DMS114 treated with DMSO at 0.1 percent for 48 hours (cell line): Measurements from ENCODE around the gene RFC2.

Source experiments
- DNase-seq: peaks from one replicate; lab custom pipeline; 2025; ENCODE audit not compliant: unreplicated experiment; lab: John Stamatoyannopoulos, UW

The RFC2 gene

DNA sequence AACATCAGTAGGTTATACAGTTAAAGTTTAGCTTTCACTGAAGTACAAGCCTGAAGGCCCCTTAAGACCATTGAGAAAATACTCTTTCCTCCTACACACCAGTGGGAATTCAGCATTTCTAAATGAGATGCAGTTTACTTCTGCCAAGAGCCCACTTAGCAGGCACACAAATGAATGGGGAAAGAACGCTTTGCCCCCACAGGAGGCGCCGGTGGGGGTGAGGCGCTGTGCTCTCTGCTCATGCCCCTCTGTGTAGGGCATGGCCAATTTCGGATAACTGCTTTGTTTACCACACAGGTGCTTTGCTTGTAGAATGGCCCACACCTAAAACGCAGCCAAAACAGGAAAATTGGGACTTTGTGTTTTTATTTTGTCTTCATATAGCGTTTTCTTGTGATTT, 60.3 kb downstream of the RFC2 start:
- DNase-seq = no peak

DNA sequence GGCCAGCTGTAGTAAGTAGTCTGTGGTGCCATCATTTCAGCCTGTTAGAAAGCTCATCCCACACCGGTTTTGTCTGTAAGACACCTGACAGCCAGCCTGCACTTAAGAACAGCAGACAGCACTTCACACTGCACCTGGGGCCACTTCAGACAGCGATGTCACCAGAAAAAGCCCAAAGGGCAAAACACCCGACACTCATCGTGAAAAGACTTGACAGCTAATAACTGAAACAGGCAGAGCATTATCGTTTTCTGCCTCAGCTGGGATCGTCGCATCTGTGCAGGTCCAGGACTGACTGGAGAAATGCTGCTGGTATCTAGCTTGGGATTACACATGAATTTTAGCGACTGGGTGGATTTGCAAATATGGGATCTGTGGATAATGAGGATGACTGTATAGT, 61.1 kb downstream of the RFC2 start:
- no peak for DNase-seq

DNA sequence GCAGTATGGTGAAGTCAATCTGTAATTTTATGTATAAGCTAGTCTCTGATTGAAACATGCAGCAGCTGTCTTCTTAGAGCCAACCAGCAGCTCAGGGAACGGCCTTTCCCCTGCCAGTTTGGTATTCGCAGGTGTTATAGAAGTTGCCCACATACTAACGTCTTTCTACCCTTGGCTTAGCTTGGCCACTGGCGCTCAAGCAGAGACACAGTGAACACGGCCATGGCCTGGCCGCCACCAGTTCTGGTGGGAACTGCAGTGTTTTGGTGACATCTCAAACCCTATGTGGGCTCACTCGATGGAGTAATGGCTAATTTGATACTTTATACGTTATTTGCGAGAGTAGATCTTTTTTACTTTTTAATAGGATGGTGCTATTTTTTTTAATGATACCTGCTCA, 63.0 kb downstream of the RFC2 start:
- DNase-seq = no peak

DNA sequence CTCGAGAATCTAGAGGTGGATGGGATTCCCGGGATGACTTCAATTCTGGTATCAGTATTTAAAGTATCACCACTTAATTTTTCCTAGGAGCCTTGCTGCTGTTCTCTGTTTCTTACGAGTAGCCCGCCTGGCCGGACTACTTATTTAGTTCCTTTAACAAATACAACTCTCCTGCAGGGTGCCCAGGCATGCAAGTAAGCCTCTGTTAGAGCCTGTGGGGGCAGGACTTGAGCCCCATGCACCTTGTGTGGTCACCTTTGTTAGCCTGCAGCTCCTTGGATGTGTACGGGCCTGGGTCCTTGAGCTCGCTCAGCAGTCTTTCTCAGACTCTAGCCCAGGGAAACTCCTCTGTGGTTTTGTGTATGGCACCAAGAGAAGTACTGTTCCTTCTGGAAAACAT, 63.9 kb downstream of the RFC2 start:
- DNase-seq = no peak

DNA sequence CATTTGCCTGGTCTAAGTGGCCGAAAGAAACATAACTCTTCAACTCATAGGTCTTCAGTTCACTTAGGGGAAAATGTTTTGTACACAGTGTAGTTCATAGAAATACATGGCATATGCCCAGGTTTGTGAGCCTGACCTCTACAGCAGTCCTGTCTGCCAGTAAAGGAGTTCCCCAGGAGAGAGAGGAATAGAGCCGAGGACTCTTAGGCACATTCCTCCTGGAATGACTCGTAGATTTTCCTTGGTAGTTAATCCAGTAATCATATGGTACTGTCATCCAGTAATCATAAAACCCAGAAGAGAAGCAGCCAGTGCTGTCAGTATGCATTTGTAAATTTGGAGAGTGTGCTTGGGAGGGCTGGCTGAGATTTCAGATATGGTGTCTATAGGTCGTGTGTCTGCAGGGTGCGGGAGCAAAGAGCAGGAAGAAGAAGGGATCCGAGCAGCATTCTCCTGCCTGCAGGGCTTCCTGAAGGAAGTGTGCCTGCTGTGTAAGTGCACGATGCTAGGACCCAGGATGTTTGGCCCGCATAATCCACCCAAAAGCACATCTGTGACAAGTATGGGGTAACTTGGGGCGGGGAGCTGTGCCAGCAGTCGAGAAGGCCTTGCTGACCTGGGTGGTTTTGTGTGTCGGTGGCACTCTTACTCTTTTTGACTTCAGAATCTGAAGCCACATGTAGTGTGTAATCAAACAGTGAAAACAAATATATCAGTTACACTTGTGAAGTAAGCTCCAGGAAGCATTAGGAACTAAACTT, 66.1 kb downstream of the RFC2 start:
- DNase-seq = no peak

DNA sequence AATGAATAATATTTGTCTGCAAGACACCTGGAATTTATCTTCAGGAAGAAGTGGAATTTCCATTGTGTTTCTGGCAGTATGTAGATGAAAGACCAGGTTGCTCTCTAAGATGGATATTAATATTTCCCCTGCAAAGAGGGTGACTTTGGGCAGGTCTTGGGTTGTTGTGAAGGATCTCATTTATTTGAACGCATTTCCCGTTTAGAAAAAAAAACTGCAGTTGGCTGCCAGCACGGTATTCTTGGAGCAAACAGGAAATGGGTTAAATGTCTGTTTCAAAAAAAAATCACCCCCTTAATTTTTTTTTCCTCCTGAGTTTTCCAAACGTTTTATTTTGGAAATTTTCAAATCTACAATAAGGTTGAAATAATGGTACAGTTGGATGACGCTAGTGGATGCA, 68.6 kb downstream of the RFC2 start:
- no peak for DNase-seq

DNA sequence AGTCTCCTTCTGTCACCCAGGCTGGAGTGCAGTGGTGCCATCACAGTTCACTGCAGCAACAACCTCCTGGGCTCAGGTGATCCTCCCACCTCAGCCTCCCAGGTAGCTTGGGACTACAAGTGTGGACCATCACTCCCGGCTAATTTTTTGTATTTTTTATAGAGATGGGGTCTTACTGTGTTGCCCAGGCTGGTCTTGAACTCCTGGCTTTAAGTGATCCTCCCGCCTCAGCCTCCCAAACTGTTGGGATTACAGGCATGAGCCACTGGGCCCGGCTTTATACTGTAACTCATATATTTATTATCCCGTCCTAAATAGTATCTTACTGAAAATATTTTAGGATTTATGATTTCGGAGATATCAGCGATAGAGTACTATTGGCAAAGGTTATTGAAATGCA, 69.2 kb downstream of the RFC2 start:
- no peak for DNase-seq

DNA sequence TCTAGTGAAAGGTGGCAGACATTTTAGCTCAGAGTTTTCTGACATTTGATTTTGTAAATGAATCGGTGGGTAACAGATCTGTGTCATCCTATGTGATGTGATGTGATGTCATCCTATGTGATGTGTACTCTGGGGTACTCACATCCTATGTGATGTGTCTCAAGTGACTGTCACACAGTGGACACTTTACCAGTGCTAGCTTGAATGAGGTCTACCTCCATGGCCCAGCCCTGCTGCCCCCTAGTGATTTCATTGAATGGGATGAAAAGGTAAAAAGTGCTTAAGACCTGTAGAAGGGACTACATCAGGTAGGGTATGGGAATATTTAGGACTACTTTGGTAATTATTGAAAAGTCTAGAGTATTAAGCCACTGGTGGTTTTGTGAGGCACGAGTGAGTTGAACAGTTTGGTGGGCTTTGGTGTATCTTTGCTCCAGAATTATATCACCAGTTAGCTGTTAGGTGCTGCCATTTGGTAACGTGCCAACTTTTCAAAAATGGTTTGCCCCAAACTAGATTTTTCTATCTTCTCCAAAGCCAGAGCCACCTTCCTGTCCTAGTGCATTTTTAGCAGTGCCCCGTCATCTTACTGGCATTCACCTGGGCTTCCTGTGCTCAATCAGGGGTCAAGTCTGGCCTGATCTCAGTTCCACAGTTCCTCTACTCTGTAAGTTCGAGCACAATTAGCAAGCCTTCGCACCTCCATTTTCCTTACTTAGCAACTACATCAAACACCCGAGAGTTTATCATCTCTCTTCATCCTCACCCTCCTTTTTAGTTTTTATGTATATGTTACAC, 70.3 kb downstream of the RFC2 start:
- no peak for DNase-seq

DNA sequence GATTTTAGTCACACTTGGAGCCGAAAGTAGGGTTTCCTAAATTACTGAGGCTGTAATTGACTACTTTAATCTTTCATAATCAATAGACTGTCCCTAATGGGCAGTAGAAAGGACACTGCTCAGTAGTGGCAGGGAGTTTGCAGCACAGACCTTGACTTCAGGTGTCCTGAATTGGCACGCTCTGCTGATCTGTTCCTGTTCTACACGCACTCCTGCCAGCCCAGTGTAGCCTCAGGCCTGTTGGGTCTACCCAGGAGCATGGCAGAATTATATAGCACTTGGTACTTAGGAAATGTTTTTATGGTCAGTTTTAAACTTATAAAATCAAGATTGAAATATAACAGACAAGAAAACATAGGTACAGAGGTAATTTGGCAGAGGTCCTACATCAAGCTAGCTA, 71.1 kb downstream of the RFC2 start:
- no peak for DNase-seq

DNA sequence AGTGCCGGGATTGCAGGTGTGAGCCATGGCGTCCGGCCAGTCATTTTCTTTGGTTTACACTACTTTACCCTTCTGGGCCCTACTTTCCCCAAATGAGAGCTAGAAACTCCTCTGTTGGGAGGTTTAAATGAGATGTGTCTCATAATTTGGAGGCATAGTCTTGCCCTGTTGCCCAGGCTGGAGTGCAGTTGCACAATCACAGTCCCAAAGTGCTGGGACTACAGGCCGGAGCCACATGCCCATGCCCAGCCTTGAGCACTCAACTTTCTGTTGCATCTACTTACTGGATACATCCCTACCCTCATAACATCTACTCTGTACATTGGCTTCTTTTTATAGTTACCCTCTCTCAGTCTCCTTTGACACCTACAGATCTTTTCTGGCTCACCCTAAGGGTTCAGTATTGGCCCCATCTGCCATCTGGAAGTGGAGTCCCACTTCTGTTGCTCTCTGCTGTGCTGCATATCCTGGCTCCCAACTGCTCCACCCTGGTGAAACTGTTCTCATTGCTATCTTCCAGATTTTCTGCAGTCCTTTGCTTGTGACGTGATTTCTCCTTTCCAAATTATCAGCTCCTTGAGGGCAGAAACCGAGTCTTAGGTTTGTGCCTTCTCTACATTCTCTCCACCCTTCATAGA, 71.6 kb downstream of the RFC2 start:
- DNase-seq = no peak

DNA sequence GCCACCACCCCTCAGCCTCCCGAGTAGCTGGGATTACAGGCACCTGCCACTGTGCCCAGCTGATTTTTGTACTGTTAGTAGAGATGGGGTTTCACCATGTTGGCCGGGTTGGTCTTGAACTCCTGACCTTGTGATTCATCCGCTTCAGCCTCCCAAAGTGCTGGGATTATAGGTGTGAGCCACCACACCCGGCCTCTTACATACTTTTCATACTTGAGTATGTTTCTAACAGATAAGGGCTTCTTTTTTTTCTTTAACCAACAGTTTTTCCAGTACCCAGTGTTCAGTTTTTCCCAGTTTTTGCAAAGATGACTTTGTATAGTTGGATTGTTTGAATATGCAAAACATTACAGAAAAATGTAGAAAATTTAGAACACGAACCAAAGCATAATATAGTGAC, 72.4 kb downstream of the RFC2 start:
- no peak for DNase-seq
